OCI-LY3 (cell line): ENCODE results near the gene LIPC.

Experiments used
- CTCF ChIP-seq: fragments of 200-600, 300-600 bp; sonication (generic); IDR thresholded peaks from 2 replicates; pipeline ENCODE4 v1.5.1; 2014; ENCODE audit warnings: antibody characterized with exemption, low read length, low read depth
- EZH2phosphoT487 ChIP-seq: fragments of 200-600 bp; shearing (Covaris generic); IDR thresholded peaks from 2 replicates; pipeline ENCODE4 v1.6.1; 2018; ENCODE audit warnings: antibody characterized with exemption, mixed run types, low read depth

GRCh38 chr15:58544756-58545155 lies 113.0 kb downstream of the LIPC start:
- TF ChIP-seq CTCF (no peak), EZH2phosphoT487 (no peak)
